Stromal cell of bone marrow (primary cell): ENCODE data around the gene RABL3.
"Not testable (repeated sequence)": the region's sequence is repeated elsewhere in the genome, so short reads cannot be mapped to it uniquely, and the experiment has no call there.

ENCODE experiments used
- DNase-seq: peaks from one replicate; pipeline ENCODE4 v3.0.0-alpha.2; 2012; ENCODE audit warnings: low read depth

The RABL3 gene

GRCh38 chr3:120742198-120742848 lies at the start of gene RABL3, which contains the start of gene GTF2E1:
Gene RABL3, minus strand, starts transcription at chr3:120742516. Its CDS starts 9 bp downstream, at chr3:120742507.
Gene GTF2E1, plus strand, starts transcription at chr3:120742744. Its CDS starts 7,809 bp downstream, at chr3:120750553.
- DNase-seq, result peak; percentile 100

GRCh38 chr3:120791913-120792312 lies 49.6 kb upstream of the RABL3 start:
- no peak for DNase-seq

- no peak for DNase-seq
These were observed 48.7 kb upstream of the RABL3 start for GRCh38 chr3:120791010-120791409.

GRCh38 chr3:120785832-120786231 lies 43.5 kb upstream of the RABL3 start:
- DNase-seq, result not testable (repeated sequence)

GRCh38 chr3:120780977-120781376 lies 38.7 kb upstream of the RABL3 start:
- peak; percentile 49 for DNase-seq

GRCh38 chr3:120778776-120779175 lies 36.5 kb upstream of the RABL3 start:
- no peak for DNase-seq

- DNase-seq, result no peak
These were observed 33.1 kb upstream of the RABL3 start for GRCh38 chr3:120775411-120775810.

GRCh38 chr3:120773932-120774331 lies 31.6 kb upstream of the RABL3 start:
- no peak for DNase-seq

- no peak for DNase-seq
These were observed 29.8 kb upstream of the RABL3 start for GRCh38 chr3:120772081-120772480.

GRCh38 chr3:120770891-120771290 lies 28.6 kb upstream of the RABL3 start:
- no peak for DNase-seq

GRCh38 chr3:120769436-120769835 lies 27.1 kb upstream of the RABL3 start:
- no peak for DNase-seq

GRCh38 chr3:120767106-120767505 lies 24.8 kb upstream of the RABL3 start:
- DNase-seq, result no peak

GRCh38 chr3:120766576-120766975 lies 24.3 kb upstream of the RABL3 start:
- no peak for DNase-seq

- DNase-seq, result no peak
These were observed 23.6 kb upstream of the RABL3 start for GRCh38 chr3:120765830-120766493.

- DNase-seq, result no peak
These were observed 21.9 kb upstream of the RABL3 start for GRCh38 chr3:120764206-120764605.

- DNase-seq, result no peak
These were observed 21.3 kb upstream of the RABL3 start for GRCh38 chr3:120763601-120764000.

GRCh38 chr3:120762615-120763014 lies 20.3 kb upstream of the RABL3 start:
- no peak for DNase-seq

- not testable (repeated sequence) for DNase-seq
These were observed 16.2 kb upstream of the RABL3 start for GRCh38 chr3:120758551-120758950.

GRCh38 chr3:120756061-120756460 lies 13.7 kb upstream of the RABL3 start:
- no peak for DNase-seq

- DNase-seq, result no peak
These were observed 11.5 kb upstream of the RABL3 start for GRCh38 chr3:120753810-120754209.

GRCh38 chr3:120752865-120753264 lies 10.5 kb upstream of the RABL3 start:
- DNase-seq, result no peak

- DNase-seq, result no peak
These were observed 9.9 kb upstream of the RABL3 start for GRCh38 chr3:120752230-120752629.

- no peak for DNase-seq
These were observed 7.5 kb upstream of the RABL3 start for GRCh38 chr3:120749843-120750242.

- DNase-seq, result no peak
These were observed 3.1 kb upstream of the RABL3 start for GRCh38 chr3:120745466-120745865.
